ENCODE results near the gene AVPR1B. TPM values are rescaled to one million over a fixed set of nuclear protein-coding genes. Genes with fewer than 3 reads are reported as not detected.

AVPR1B gene
- polyA plus RNA-seq, 1 experiment = not detected

DNA sequence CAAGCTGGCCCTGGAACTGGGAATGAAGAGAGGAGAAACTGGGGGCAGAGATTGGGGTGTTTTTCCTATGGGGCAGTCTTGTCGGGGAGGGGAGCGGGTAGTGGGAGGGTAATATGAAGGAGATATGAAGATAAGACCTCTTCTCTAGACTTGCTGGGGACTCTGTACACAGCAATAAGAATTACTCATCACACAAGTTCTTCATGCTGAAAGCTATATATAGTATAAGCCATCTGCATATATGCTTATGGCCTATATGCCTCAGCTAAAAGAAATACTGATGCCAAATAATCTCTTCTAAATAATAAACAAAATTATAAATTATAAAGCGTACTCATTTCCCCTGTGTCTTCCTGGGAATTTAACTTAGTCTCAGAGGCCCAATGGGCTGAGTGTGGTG, 56.3 kb downstream of the AVPR1B start:
- peaks cover 9% of the 10 kb centered on the region for H3K27me3 ChIP-seq (ENCODE audit: control insufficient read depth, insufficient read depth, low read length)
- DNase-seq (ENCODE audit: low read depth) = no peak
- TF ChIP-seq, protein P1, sequence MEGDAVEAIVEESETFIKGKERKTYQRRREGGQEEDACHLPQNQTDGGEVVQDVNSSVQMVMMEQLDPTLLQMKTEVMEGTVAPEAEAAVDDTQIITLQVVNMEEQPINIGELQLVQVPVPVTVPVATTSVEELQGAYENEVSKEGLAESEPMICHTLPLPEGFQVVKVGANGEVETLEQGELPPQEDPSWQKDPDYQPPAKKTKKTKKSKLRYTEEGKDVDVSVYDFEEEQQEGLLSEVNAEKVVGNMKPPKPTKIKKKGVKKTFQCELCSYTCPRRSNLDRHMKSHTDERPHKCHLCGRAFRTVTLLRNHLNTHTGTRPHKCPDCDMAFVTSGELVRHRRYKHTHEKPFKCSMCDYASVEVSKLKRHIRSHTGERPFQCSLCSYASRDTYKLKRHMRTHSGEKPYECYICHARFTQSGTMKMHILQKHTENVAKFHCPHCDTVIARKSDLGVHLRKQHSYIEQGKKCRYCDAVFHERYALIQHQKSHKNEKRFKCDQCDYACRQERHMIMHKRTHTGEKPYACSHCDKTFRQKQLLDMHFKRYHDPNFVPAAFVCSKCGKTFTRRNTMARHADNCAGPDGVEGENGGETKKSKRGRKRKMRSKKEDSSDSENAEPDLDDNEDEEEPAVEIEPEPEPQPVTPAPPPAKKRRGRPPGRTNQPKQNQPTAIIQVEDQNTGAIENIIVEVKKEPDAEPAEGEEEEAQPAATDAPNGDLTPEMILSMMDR (IDR thresholded peaks at IDR 0.05; ENCODE audit: insufficient read depth, low read depth, low read length) = no peak
- H3K4me3 ChIP-seq (ENCODE audit: low read depth, low read length) = no peak overlapping the region
- POLR2A ChIA-PET = no interaction called here
- CTCF ChIA-PET = interaction anchor here (0.6 to 2.0 kb wide), 3 partner anchors 8 to 77 kb away, joined by 3 to 5 read pairs (median 4); no protein-coding TSS in a partner anchor
- no peaks in the 10 kb centered on the region for H3K36me3 ChIP-seq (ENCODE audit: control insufficient read depth, insufficient read depth, low read length)

Small RNAs within 50 kb of the gene (small RNA-seq; reads per million reads assigned to genes)
- gene RF00271 (ENCODE audit: insufficient read length, low read depth, low replicate concordance) = not detected

Other genes starting within 250 kb of the AVPR1B start
- not detected in 2 replicates for gene SLC26A9, start 173.9 kb downstream of the AVPR1B start, polyA plus RNA-seq (2011; rRNA removed)
- 9.1 and 11.3 TPM in 2 replicates for gene RAB7B, start 114.0 kb downstream of the AVPR1B start, polyA plus RNA-seq (2011; rRNA removed)
- not detected in 2 replicates for gene CTSE, start 93.5 kb downstream of the AVPR1B start, polyA plus RNA-seq (2011; rRNA removed)
- not detected in 2 replicates for gene RHEX, start 64.2 kb downstream of the AVPR1B start, polyA plus RNA-seq (2011; rRNA removed)
- gene FAM72A, start 85.5 kb upstream of the AVPR1B start, polyA plus RNA-seq (2011; rRNA removed) = 2.5 and 4.1 TPM in 2 replicates
- gene SRGAP2, start 86.2 kb upstream of the AVPR1B start, polyA plus RNA-seq (2011; rRNA removed) = 9.2 and 11.6 TPM in 2 replicates

All from BJ (cell line).